NB4 (cell line): ENCODE results near the gene TMEM259.

Experiments
- DNase-seq: peaks from one replicate; pipeline ENCODE4 v3.0.0; 2010; ENCODE audit warnings: low read depth
- H3K4me3 ChIP-seq: one replicate; pipeline ENCODE4 v1.5.1; 2011; ENCODE audit warnings: mild to moderate bottlenecking, low read depth, low read length, moderate library complexity
- MYC ChIP-seq: IDR thresholded peaks from 2 replicates; pipeline ENCODE4 v1.6.1; 2011; ENCODE audit warnings: low read depth, low read length
- POLR2A ChIP-seq: IDR thresholded peaks from 2 replicates; pipeline ENCODE4 v1.6.1; 2011; ENCODE audit warnings: mild to moderate bottlenecking; ENCODE audit not compliant: insufficient read length; ENCODE audit errors: extremely low read depth
- TF ChIP-seq, protein P1 (sequence below): IDR thresholded peaks from 2 replicates; pipeline ENCODE4 v1.6.1; 2011; ENCODE audit warnings: low read depth, low read length
- TF ChIP-seq, protein P2 (sequence below): IDR thresholded peaks from one replicate; pipeline ENCODE4 v1.5.1; 2012; ENCODE audit warnings: low read depth, low read length

TMEM259 gene

DNA sequence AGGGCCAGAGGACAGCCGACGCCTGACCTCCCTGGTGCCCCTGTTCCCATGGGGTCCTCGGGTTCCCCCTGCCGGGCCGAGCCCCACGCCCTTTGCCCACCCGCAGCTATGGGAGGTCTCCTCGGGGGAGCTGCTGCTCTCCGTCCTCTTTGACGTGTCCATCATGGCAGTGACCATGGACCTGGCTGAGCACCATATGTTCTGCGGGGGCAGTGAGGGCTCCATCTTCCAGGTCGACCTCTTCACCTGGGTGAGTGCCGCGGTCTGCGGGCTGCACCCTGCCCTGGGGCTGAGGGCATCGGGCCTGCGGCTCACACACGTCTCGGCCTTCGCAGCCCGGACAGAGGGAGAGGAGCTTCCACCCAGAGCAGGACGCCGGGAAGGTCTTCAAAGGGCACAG lies 30.2 kb downstream of the TMEM259 start:
- H3K4me3 ChIP-seq: no peak overlapping the region
- TF ChIP-seq, protein P1, sequence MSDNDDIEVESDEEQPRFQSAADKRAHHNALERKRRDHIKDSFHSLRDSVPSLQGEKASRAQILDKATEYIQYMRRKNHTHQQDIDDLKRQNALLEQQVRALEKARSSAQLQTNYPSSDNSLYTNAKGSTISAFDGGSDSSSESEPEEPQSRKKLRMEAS: no peak
- TF ChIP-seq, protein P2, sequence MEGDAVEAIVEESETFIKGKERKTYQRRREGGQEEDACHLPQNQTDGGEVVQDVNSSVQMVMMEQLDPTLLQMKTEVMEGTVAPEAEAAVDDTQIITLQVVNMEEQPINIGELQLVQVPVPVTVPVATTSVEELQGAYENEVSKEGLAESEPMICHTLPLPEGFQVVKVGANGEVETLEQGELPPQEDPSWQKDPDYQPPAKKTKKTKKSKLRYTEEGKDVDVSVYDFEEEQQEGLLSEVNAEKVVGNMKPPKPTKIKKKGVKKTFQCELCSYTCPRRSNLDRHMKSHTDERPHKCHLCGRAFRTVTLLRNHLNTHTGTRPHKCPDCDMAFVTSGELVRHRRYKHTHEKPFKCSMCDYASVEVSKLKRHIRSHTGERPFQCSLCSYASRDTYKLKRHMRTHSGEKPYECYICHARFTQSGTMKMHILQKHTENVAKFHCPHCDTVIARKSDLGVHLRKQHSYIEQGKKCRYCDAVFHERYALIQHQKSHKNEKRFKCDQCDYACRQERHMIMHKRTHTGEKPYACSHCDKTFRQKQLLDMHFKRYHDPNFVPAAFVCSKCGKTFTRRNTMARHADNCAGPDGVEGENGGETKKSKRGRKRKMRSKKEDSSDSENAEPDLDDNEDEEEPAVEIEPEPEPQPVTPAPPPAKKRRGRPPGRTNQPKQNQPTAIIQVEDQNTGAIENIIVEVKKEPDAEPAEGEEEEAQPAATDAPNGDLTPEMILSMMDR: no peak
- no peak for TF ChIP-seq POLR2A
- TF ChIP-seq MYC: no peak
- no peak for DNase-seq

DNA sequence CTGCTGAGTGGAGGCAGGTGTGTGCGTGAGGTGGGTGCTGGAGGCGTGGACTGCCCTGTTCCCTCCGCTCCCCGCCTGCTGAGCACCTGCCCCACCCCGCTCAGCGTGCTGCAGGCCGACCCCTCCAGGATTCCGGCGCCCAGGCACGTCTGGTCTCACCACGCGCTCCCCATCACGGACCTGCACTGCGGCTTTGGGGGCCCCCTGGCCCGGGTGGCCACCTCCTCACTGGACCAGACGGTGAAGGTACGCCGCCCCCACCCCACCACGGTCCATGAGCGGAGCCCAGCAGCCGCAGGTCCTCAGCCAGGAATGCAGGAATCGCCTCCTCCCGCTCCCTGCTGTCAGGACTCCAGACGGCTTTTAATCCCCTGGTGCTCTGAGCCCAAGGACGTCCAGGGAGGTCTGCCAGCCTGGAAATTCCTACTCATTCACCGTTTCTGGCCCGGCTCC lies 30.8 kb downstream of the TMEM259 start:
- DNase-seq: no peak
- no peak overlapping the region for H3K4me3 ChIP-seq
- TF ChIP-seq, protein P1: no peak
- TF ChIP-seq MYC (no peak), POLR2A (no peak)
- TF ChIP-seq, protein P2: no peak

DNA sequence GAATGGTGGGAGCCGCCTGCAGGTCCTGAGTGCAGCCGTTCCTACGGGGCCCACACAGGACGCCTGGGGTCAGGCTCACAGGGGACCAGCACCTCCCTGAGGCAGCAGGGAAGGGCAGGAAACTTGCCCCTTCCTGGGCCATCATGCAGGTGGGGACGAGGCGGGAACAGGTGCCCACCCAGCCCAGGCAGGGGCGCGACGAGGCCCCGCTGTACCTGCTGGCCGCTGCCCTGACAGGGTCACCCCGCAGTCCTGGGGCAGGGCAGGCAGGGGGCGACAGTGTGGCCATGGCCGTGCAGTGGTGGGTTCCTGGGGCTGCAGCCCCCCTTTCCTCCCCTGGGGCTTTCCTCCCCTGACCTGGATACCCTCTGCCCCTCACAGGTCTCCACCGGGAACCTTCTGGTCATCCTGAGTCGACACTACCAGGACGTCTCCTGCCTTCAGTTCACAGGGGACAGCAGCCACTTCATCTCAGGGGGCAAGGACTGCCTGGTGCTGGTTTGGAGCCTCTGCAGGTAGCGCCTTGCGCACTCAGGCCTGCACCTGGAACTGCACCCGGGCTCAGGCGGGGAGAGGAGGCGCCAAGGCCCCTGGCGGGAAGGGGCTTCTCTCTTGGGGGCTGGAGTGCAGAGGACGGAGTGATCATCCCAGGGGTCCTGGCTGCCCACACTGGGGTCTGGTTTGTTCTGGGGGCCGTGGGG lies 31.4 kb downstream of the TMEM259 start:
- no peak overlapping the region for H3K4me3 ChIP-seq
- no peak for DNase-seq
- TF ChIP-seq POLR2A: no peak
- TF ChIP-seq, protein P2: no peak

DNA sequence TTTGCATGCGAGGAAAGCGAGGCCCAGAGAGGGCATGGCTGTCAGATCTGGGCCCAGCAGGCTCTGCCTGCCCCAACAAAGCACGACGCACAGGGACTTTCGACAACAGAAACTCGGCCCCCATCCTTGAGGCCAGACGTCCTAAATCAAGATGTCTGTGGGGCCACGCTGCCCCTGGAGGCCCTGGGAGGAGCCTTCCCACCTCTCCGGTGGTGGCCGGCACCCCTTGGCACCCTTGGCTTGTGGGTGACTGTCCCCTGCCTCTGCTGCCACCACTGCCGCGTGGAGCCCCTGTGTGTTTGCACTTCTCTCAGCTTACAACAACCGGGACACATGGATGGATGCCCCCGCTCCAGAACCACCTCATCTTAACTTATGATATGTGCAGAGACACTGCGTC lies 32.4 kb downstream of the TMEM259 start:
- no peak for DNase-seq
- TF ChIP-seq MYC: no peak
- no peak overlapping the region for H3K4me3 ChIP-seq

DNA sequence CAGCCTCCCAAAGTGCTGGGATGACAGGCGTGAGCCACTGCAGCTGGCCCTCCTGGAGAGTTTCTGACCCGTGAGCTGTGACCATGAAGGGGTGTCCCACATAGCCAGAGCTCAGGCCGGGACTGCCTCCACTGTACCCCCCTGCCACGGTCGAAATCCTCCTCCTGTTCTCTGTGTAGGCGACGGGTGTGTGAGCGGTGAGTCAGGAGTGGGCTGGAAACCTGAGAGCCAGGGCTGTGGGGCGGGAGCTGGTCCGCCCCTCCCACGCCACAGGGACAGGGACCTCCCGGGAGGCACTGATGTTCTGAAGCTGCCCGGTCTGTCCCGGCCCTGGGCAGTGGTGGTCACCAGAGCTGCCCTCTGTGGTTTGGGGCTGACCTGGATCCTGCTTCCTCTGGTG lies 32.8 kb downstream of the TMEM259 start:
- no peak overlapping the region for H3K4me3 ChIP-seq
- no peak for TF ChIP-seq POLR2A
- TF ChIP-seq, protein P1: no peak
- TF ChIP-seq, protein P2: no peak
- no peak for TF ChIP-seq MYC
- no peak for DNase-seq

DNA sequence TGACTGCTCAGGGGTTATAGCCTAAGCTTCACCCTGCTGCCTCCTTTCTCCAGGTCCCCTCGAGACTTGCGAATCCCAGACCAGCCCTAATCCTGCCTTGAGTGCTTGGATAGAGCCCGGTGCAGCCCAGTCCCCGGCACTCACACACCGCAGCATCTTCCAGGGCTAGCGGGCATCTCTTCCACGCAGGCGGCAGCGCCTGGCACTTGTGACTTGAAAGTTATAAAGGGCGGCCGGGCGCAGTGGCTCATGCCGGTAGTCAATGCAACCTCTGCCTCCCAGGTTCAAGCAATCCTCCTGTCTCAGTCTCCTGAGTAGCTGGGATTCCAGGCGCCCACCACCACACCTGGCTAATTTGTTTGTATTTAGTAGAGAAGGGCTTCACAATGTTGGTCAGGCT lies 34.8 kb downstream of the TMEM259 start:
- no peak for DNase-seq
- TF ChIP-seq, protein P2: no peak
- TF ChIP-seq, protein P1: no peak
- TF ChIP-seq POLR2A (no peak), MYC (no peak)
- no peak overlapping the region for H3K4me3 ChIP-seq
